Measurements from ENCODE around the gene HOXD12. TPM values are rescaled to one million over a fixed set of nuclear protein-coding genes. Genes with fewer than 3 reads are reported as not detected.

The HOXD12 gene
- total RNA-seq, 1 donor from 2014 or later = not detected

- no peak for DNase-seq (ENCODE audit: low read depth)
These were observed 7.1 kb upstream of the HOXD12 start, which contains the start of gene HOXD13 for GRCh38 chr2:176092270-176093144. Gene HOXD13 (plus strand): TSS chr2:176092721. CDS start chr2:176092891, 170 bp downstream.

DNA sequence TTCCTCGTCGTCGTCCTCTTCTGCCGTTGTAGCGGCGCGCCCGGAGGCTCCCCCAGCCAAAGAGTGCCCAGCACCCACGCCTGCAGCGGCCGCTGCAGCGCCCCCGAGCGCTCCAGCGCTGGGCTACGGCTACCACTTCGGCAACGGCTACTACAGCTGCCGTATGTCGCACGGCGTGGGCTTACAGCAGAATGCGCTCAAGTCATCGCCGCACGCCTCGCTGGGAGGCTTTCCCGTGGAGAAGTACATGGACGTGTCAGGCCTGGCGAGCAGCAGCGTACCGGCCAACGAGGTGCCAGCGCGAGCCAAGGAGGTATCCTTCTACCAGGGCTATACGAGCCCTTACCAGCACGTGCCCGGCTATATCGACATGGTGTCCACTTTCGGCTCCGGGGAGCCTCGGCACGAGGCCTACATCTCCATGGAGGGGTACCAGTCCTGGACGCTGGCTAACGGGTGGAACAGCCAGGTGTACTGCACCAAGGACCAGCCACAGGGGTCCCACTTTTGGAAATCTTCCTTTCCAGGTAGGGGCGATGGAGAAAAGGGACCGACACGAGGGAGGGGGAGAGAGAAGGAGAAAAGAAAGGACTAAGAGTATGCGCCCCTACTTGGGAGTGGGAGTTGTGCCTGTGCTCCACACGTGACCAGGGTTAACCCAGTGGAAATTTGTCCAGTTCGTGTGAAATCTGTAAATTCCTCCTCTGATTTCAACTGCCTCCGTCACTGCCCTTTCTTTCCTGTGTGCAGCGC lies 6.3 kb upstream of the HOXD12 start:
- DNase-seq (ENCODE audit: low read depth) = no peak

GRCh38 chr2:176093898-176094249 lies 5.7 kb upstream of the HOXD12 start:
- no peak for DNase-seq (ENCODE audit: low read depth)

DNA sequence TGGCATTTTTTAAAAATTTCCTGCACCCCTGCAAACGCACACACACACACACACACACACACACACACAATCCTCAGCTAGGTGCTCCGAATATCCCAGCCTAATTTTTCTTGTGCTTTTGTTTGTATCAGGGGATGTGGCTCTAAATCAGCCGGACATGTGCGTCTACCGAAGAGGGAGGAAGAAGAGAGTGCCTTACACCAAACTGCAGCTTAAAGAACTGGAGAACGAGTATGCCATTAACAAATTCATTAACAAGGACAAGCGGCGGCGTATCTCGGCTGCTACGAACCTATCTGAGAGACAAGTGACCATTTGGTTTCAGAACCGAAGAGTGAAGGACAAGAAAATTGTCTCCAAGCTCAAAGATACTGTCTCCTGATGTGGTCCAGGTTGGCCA lies 5.2 kb upstream of the HOXD12 start:
- no peak for DNase-seq (ENCODE audit: low read depth)

GRCh38 chr2:176095421-176095820 lies 4.2 kb upstream of the HOXD12 start:
- DNase-seq (ENCODE audit: low read depth) = no peak

- DNase-seq (ENCODE audit: low read depth) = no peak
These were observed 3.2 kb upstream of the HOXD12 start for GRCh38 chr2:176096243-176096985.

DNA sequence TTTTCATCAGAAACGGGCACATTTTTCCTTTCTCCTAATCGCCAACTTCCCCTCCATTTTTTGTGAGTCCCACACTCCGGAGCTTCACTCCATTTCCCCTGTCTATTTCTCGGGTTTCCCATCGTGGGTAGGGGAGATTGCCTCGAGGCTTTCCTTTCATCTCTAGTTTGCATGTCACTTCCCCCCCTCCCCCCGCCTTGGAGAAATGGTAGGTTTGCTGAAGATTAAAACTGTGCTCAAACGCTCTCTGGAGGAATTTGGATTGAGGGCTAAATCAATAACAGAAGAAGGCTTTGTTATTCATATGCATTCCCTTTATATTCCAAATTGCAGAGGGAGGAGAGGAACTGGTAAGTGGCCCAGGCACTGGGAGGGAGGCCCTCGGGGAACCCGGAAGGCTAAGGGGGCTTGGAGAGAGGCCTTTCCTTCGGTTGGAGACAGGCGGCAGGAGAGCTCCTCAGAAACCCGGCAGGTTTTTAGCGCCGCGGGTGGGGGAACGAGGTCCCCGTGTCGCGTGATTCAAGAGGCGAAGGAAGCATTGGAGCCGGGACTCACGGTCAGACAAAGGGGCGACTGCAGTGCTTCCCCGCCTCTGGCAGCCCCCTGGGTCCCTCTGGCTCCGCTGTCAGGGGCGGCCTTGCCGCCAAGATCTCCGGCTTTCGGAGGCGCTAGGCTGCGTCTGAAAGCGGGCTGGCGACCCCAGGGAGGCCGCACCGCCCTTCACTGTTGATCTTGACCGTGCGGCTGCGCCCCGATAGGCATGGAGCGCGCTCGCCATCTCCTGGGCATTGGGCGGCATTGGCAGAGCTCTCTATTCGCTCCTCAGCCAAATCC lies 2.4 kb upstream of the HOXD12 start:
- no peak for DNase-seq (ENCODE audit: low read depth)

- no peak for DNase-seq (ENCODE audit: low read depth)
These were observed 1.7 kb upstream of the HOXD12 start for GRCh38 chr2:176097820-176098365.

- no peak for DNase-seq (ENCODE audit: low read depth)
These were observed 1.0 kb upstream of the HOXD12 start for GRCh38 chr2:176098366-176099158.

DNA sequence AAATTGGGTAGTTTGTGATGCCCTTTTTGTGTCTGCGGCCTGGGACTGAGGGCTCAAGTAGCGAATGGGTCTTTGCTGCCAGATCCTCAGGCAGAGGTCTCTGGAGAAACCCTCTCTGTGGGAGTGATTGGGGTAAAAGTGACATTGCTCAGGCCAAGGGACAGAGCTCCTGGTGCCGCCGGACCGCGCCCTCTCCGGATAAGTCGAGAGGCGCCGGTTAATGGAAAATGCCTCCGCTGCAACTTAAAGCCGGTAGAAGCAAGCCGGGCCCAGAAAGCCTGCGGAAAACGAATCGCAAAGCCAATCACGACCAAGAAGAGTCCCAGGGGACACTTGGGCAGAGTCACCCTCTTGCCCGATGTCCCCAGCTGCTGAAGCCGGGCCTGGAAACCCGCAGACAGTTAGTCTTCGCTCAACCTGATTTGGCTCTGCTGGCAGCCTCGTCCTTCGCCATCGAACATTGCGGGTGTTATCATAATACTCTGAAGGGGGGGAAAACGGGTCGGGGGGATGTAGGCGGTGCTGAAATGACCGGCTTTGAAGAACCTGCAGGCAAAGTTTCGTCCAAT lies 352 bp upstream of the HOXD12 start:
- no peak for DNase-seq (ENCODE audit: low read depth)

DNA sequence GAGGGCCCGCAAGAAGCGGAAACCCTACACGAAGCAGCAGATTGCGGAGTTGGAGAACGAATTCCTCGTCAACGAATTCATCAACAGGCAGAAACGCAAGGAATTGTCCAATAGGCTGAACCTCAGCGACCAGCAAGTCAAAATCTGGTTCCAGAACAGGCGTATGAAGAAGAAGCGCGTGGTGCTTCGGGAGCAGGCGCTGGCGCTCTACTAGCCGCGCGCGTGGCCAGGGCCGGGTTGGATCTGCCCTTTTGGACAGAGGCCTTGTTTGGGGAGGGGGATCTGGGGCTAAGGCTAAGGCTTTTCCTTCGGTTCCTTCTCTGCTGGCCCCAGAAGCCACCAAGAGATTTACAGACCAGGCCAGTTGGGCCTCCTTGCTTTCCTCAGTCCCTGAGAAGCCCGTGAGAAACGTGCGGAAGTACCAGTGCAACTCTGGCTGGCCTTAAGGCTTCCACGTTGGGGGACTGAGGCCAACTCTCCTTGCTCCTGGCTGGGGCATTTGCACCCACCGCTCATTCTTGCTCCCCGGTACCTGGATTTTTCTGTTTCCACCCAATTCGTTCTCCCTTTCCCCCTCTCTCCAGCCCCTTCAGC lies 1.0 kb downstream of the HOXD12 start:
- DNase-seq (ENCODE audit: low read depth) = no peak

GRCh38 chr2:176101216-176101830 lies 1.7 kb downstream of the HOXD12 start:
- DNase-seq (ENCODE audit: low read depth) = no peak

DNA sequence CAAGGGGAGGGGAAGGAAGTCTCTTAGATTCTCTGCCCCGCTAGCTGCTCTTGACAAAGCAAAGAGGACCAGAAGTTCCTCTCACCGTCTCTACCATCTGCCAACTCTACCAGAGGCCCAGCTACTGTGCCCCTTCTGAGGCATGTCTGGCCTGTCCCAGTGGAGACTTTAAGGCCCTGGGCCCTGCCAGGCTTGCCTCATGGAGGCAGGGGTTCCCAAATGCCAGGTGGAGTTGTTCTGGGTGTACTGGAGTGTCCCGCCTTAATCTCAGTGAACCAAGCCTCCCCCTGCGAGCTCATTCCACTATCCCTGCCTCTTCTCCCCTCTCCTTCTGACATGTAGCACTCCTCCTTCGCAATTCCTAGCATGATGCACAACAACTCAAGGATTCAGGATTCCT lies 2.2 kb downstream of the HOXD12 start:
- DNase-seq (ENCODE audit: low read depth) = no peak

- no peak for DNase-seq (ENCODE audit: low read depth)
These were observed 2.8 kb downstream of the HOXD12 start for GRCh38 chr2:176102309-176102866.

- no peak for DNase-seq (ENCODE audit: low read depth)
These were observed 3.6 kb downstream of the HOXD12 start for GRCh38 chr2:176103194-176103593.

DNA sequence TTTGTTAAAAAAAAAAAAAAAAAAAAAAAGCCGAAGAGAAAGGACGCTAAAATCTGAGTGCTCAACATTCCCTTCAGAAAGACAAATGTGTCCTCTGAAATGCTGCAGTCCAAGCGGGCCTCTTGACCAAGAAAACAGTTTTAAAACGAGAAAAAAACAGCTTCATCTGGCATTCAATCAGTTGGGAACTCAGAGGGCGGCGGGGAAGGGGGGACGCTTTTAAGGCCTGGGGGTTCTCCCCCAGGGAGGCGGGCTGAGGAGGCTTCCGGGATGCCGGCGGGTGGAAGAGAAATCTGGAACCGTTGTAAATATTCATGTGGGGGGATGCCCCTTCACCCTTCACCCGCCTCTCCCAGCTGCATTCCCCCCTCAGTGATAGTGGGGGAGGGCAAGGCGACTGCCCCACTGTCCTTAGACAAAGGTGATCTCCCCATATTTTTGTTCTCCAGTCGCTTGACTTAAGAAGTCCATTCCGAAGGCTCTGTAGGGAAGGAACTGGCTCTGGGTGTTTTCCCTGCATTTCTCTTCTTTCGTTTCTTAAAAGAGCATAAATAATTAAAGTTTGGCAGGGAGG lies 4.2 kb downstream of the HOXD12 start:
- DNase-seq (ENCODE audit: low read depth) = no peak

- peak; percentile 75 for DNase-seq (ENCODE audit: low read depth)
These were observed 4.9 kb downstream of the HOXD12 start for GRCh38 chr2:176104316-176105077.

All from renal cortical epithelial cell (primary cell).